Activated T-cell treated with anti-CD3 and anti-CD28 coated beads, Interleukin-2, amount 50 U/mL, for 72 hours (primary cell): ENCODE data around the gene CCNA1. TPM values are rescaled to one million over a fixed set of nuclear protein-coding genes. Genes with fewer than 3 reads are reported as not detected.

Source experiments
- ATAC-seq, 2 donors: fragments of 150-1000 bp; cut with Tn5 transposase; replicated peaks in 1 of 2; 2 replicates each; pipeline ENCODE4 v1.10.0; 2021; ENCODE audit warnings: moderate library complexity in 2 of 2, mild to moderate bottlenecking in 1 of 2
- DNase-seq, 2 donors: peaks; one replicate each; pipeline ENCODE4 v3.0.0; 2021 to 2022; ENCODE audit warnings: mixed read lengths in 1 of 2
- H3K27ac Mint-ChIP-seq: one replicate; pipeline ENCODE4 v1.8.0; 2022; ENCODE audit warnings: mild to moderate bottlenecking, moderate library complexity, mixed read lengths
- H3K27me3 Mint-ChIP-seq: one replicate; pipeline ENCODE4 v1.8.0; 2022; ENCODE audit warnings: low read depth, mixed read lengths
- H3K36me3 Mint-ChIP-seq, 2 donors: one replicate each; pipeline ENCODE4 v1.8.0; 2022; ENCODE audit warnings: mixed read lengths in 2 of 2, mild to moderate bottlenecking in 1 of 2; ENCODE audit not compliant: insufficient read depth in 2 of 2
- H3K4me1 Mint-ChIP-seq: one replicate; pipeline ENCODE4 v1.8.0; 2022; ENCODE audit warnings: low read depth, mixed read lengths
- H3K4me3 Mint-ChIP-seq, 2 donors: one replicate each; pipeline ENCODE4 v1.8.0; 2022; ENCODE audit warnings: mild to moderate bottlenecking in 2 of 2, mixed read lengths in 2 of 2, moderate library complexity in 2 of 2
- H3K9me3 Mint-ChIP-seq, 2 donors: one replicate each; pipeline ENCODE4 v1.8.0; 2022; ENCODE audit warnings: mixed read lengths in 2 of 2
- total RNA-seq, 2 donors: library from RNA; stranded (reverse); gene quantifications; one replicate each; pipeline ENCODE4 v1.2.3, GENCODE V29; 2022

Gene CCNA1
- total RNA-seq, 2 donors from 2014 or later = 0.19 to 1.8 TPM

DNA sequence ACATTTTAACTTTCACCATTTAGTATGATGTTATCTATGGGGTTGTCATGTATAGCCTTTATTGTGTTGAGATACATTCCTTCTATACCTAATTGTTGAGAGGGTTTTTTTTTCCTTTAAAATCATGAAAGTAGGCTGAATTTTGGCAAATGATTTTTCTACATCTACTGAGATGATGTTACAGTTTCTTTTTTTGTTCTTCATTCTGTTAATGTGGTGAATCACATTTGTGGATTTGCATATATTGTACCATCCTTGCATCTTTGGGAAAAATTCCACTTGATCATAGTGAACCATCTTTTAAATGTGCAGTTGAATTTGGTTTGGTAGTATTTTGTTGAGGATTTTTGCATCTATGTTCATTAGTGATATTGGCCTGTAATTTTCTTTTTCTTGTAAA, 29.2 kb downstream of the CCNA1 start:
- ATAC-seq (no peak), DNase-seq (no peak)
- Mint-ChIP-seq H3K9me3 (peaks cover 1 to 2% of the 10 kb centered on the region in 2 donors), H3K27ac (no peak overlapping the region), H3K4me1 (no peaks in the 10 kb centered on the region), H3K36me3 (no peaks in the 10 kb centered on the region), H3K27me3 (peaks cover 6% of the 10 kb centered on the region), H3K4me3 (no peak overlapping the region)

DNA sequence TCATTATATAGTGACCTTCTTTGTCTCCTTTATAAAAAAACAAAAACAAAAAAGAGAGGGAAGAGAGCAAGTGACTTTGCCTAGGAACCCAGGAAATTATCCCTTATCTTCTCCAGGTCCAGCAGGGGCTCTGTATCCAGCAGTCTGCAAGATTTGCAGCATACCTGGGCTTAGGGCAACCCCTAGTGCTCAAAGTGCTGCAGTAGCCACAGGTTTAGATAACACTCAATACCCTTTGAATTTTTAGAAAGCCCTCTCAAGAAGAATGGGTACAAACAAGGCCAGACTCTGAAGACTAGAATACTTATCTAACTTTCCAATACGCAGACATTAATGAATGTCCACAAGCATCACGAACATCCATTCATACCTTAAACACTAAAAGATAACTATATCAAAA, 43.2 kb downstream of the CCNA1 start:
- Mint-ChIP-seq H3K27ac (no peak overlapping the region), H3K9me3 (peaks cover 4 to 15% of the 10 kb centered on the region in 2 donors), H3K36me3 (peaks cover 2 to 3% of the 10 kb centered on the region in 2 donors), H3K27me3 (no peaks in the 10 kb centered on the region), H3K4me1 (no peaks in the 10 kb centered on the region), H3K4me3 (no peak overlapping the region)
- no peak for ATAC-seq
- DNase-seq = peak in 1 of 2 donors; percentile 2

DNA sequence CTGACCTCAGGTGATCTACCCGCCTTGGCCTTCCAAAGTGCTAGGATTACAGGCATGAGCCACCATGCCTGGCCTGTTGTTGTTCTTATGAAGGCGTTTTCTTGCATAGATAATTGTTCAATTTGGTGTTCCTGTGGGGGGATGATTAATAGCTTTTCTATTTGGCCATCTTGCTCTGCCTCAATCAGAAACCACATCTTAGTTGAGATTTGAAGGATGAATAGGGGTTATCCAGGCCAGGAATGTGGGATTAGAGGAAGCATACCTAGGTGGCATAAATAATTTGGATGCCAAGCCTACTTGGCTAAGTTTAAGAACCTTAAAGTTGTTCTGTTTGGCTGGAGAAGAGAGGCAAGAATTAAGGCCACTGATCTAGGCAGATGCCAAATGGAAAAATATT, 44.4 kb downstream of the CCNA1 start:
- no peak overlapping the region for H3K4me3 Mint-ChIP-seq
- H3K9me3 Mint-ChIP-seq = peaks cover 2 to 13% of the 10 kb centered on the region in 2 donors
- H3K4me1 Mint-ChIP-seq = no peaks in the 10 kb centered on the region
- H3K27ac Mint-ChIP-seq = no peak overlapping the region
- no peaks in the 10 kb centered on the region for H3K36me3 Mint-ChIP-seq
- ATAC-seq (no peak), DNase-seq (no peak)
- no peaks in the 10 kb centered on the region for H3K27me3 Mint-ChIP-seq

DNA sequence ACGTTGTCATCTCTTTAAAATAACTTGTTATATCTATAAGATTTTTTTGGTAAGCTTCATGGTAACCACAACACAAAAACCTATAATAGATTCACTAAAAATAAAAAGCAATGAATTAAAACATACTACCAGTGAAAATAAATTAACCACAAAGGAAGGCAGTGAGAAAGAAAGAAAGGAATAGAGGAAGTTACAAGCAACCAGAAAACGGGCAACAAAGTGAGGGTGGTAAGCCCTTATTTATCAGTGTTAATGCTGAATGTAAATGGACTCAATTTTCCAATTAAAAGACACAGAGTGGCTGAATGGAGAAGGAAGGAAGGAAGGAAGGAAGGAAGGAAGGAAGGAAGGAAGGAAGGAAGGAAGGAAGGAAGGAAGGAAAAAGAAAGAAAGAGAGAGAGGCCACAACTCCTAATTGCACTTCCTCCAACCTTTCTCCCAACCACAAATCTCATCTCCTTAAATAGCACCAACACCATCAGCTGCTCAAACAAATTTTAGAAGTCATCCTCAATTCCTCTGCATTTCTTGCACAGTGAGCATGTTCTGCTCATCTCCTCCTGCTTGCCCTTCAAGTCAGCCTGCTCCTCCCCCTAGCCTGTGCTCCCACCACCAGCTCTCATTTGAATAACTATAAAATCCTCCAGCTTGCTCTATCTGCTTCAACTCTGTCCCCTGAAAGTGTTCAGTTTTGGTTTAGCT, 48.6 kb downstream of the CCNA1 start:
- no peak for ATAC-seq
- no peaks in the 10 kb centered on the region for H3K4me1 Mint-ChIP-seq
- DNase-seq = no peak
- peaks cover 4 to 9% of the 10 kb centered on the region in 2 donors for H3K9me3 Mint-ChIP-seq
- no peak overlapping the region for H3K4me3 Mint-ChIP-seq
- no peaks in the 10 kb centered on the region for H3K36me3 Mint-ChIP-seq
- H3K27me3 Mint-ChIP-seq = no peaks in the 10 kb centered on the region
- no peak overlapping the region for H3K27ac Mint-ChIP-seq

DNA sequence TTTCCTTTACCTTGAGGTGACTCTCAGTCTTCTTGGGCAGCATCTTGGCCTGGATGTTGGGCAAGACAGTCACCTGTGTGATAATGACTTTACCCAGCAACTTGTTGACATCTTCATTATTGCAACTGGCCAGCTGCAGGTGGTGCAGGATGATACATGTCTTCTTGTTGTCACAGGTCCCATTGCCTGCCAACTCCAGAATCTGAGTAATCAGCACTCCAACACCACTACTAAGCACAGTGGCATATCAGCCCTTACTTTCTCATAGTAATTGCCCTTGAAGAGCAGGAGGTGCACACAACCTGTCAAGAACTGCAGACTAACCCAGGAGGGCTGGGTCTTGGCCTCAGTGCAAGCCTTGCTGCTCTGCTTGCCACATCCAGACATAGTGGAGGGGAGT, 57.8 kb downstream of the CCNA1 start:
- Mint-ChIP-seq H3K9me3 (no peaks in the 10 kb centered on the region), H3K4me3 (no peak overlapping the region), H3K36me3 (no peaks in the 10 kb centered on the region), H3K27me3 (peaks cover 14% of the 10 kb centered on the region), H3K27ac (no peak overlapping the region), H3K4me1 (no peaks in the 10 kb centered on the region)
- ATAC-seq (no peak), DNase-seq (no peak)

Other genes starting within 250 kb of the CCNA1 start
- not detected for gene SOHLH2, start 217.9 kb upstream of the CCNA1 start, total RNA-seq
- gene CCDC169, start 134.7 kb upstream of the CCNA1 start, total RNA-seq = 1 to 10 TPM in 1 of 2 donors, under 1 TPM in 1; 0.70 to 1.4 TPM
- 10 to 100 TPM; 12.2 to 23.4 TPM for gene SPART, start 86.1 kb upstream of the CCNA1 start, total RNA-seq
- not detected for gene SERTM1, start 241.5 kb downstream of the CCNA1 start, total RNA-seq